Mucosa of gallbladder (tissue), 1 donor: Measurements from ENCODE around the gene VPS37C. TPM values are rescaled to one million over a fixed set of nuclear protein-coding genes. Genes with fewer than 3 reads are reported as not detected.

Source experiments
- DNase-seq: peaks from one replicate; pipeline ENCODE4 v3.0.0-alpha.2; 2020; ENCODE audit warnings: low spot score
- total RNA-seq: library from RNA; stranded (reverse); gene quantifications from one replicate; pipeline ENCODE4 v1.2.1, GENCODE V29; 2021
- donor health status: DM: no; HTN: no; CAD: no.

VPS37C gene
- total RNA-seq, 1 donor from 2014 or later, result 34.5 TPM

DNA sequence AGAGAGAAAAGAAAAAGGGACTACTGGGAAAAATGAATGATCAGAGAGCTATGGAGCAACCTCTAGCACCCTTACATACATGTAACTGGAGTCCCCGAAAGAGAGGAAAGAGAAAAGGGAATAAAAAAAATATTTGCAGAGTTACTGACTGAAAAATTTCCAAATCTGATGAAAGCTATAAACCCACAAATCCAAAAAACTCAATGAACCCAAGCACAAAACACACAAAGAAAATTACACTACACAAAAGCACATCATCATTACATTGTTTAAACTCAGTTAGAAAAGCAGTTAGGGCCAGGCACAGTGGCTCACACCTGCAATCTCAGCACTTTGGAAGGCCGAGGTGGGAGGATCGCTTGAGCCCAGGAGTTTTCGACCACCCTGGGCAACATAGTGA is 6.7 kb downstream of the VPS37C start:
- DNase-seq, result no peak

DNA sequence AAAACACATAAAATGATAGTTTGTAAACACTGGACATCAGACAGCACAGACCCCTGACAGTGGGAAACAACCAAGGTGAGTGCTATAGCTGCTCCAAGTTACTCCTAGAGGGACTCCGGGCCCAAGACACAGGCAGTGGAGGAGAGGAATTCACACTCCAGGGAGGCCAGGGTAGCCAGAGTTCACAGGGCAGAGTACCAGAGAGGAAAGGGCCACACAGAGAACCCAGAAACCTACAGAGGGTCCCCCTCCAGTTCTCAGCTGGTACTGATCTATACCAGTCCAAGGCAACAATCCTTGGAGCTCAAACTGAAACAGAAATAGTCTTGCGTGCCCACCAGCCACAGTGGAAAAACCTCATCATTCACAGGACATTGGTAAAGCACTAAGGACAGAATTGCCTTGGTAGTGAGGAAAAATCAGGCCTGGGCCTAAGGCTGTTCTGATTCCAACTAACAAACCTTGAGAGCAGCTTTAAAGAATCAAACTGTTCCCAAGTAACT is 7.6 kb downstream of the VPS37C start:
- no peak for DNase-seq

DNA sequence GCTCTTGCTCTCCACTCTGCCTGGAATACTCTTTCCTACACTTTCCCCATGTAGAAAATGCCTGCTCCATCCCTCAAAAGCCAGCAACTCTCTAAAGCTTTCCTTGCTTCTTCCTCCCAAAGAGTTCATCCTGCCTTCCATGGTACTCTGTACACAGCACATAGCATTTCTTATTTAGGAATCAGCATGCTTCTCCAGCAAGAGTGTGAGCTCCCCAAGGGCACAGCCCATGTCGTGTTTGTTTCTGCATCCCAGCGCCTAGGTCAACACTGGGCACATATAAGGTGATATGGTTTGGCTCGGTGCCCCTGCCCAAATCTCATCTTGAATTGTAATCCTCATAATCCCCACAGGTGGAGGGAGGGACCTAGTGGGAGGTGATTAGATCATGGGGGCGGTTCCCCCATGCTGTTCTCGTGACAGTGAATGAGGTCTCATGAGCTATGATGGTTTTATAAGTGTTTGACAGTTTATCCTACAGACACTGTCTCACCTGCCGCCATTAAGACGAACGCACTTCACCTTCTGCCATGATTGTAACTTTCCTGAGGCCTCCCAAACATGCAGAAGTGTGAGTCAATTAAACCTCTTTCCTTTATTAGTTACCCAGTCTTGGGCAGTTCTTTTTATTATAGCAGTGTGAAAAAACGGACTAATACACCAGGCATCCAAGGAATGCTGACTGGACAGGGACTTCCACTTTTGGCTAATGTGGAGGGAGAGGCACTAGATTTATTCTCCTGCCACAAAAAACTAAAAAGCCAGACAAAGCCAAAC is 8.2 kb downstream of the VPS37C start:
- DNase-seq, result no peak

DNA sequence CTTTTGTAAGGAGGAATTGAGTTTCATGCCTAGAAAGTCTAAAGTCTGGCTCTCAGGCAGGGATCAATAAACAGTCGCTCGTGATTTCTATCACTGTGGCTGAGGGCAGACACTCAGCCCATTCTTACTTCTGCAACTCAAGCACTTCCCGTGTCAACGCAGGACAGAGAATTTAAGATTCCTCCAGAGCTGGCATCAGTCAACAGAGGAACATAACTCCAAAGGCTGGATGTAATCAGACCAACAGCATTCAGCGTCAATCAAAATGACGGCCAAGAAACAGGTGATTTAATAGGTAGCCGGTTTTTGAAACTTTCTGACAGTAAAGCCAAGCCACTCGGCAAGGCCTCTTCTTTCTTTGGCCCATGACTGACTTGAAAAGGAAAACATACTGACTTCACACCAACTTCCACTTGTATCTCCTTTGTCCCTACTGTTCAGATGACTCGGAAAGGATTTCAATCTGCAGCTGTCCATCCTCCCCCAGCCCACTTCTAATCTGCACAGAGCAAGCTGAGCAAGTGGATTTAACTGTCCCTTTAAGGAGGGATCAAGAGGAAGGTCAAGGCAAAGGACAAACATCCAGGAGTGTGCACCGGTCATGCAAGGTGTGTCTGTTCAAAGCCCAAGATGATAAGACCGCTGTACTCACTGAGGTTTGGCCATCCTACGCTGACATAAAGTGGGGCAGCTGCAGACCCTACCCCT is 9.5 kb downstream of the VPS37C start:
- no peak for DNase-seq

DNA sequence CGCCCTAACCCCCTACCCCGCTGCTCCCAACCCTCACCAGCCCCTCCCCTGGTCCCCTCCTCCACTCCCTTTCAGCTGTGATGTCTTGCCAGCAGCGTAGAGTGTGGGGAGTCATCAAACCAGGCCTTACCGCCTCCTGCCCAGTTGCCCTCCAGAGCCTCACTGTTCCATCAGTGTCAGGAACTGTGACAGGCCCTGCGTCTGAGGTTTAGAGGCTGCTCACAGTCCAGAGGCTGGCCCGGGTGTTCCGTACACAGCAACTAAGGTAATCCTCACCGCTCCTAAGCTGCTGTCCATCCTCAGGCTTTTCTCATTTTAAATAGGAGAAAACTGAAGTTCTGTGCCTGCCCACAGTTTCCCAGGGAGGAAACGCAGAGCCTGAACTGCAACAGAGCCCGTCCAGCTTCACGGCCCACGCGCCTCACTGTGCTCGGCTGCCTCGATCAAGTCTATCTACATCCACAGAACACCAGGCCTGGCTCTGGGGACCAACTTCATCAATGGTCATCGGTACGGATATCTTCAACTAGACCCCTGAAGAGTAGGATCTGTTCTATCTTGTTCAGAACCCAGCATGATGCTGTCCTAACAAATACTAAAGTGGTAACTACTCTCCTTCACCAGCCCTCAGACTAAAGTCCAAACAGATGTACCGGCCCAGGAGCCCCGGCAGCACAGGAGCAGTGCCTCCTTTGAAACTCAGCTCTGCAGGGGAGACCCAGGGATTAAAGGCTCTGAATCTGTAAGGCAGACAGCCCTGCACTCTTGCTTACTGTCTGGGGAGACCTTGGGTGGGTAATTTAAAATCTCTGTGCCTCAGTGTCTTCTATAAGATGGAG is 10.3 kb downstream of the VPS37C start:
- DNase-seq, result no peak

DNA sequence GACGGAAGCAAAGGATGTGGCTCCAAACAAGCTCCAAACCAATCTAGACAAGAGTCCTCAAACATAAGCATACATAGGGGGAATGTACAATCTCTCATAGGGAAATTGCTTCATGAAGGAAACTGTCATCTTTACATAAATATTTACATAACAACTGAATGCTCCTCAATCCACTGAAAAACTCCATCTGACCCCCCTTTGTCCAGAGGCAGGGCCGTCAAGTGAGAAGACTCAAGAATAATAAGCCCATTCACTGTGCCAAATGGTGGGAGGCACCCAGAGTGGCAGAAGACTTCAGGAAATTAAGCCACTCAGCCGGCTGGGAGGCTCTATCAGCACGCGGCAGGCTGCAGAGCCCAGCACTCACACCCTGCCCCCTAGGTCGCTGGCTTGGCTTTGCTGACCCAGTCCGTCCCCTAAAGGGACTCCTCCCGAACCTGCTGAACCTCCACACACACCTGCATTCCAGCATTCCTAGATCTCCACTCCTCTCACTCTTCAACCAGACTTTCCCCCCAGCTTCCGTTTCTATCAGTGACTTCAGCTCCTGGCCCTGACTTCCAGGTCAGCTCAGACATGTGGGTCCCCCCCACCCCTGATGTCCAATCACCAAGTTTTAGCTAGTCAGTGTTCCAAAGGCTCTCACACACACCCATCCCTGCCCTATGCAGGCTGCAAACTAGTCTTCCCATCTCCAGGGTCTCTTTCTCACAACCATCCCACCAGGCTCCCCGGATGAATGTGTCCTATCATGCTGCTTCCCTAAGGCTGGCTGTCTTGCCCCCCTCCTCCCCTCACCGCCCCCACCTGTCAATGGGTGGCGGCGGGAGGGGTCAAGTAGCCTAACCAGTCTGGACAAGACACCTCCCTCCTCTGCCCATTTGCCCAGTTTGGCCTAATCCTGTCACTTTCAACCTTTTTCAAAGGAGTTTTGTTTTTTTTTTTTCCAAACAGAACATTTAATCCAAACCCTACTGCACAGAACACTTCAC is 11.3 kb downstream of the VPS37C start:
- no peak for DNase-seq

DNA sequence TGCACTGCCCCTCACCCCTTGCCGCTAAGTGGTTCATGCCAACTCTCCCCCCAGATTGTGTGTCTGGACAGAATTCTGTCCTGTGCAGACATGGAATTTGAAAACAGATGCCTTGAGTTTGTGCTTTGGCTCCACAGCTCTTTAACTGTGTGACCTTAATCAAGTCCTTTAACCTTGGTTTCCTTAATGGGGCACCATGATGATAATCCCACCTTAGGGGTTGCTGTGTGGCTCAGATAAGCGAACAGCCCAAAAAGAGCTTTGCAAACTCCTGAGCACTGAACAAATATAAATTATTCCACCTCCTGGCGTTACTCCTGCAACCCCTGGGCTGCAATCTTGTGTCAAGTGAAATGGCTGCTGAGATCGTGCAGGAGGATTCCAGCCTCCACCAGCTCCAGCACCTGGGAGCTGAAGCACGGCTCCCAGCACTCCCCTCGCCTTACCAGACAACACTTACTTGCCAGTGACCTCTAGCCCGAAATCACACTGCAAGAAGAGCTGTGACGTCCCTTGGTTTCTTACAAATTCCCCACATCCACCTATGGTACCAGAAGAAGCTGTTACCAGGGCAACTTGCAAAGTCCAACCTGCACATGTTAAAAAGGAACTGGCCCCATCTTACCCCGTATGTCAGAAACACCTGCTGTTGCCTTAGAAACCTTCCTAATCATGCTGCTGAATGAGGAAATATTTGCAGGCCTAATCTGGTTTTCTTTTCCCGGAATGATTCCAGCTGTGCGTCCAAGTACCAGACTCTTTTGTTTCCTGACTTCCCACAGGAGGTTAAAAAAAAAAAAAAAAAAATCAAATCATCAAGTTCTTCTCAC is 13.2 kb downstream of the VPS37C start:
- DNase-seq, result no peak

DNA sequence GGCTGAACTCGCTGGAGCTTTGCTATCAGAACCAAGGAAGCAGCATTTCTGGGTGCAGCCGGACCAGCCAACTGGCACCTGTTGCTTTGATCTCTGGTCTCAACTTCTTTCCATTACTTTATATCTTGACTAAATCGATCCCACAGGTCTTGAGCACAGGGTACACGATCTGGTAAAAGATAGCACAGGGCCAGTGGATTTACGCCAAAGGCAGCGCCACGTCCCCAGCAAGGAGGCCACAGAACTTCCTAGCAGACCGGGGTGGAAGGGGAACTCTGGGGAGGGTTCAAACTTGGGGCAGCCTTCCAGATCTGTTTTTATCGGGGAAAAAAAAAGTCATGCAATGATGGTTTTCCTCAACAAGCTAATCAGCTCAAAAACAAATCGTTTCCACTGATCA is 14.0 kb downstream of the VPS37C start:
- no peak for DNase-seq

DNA sequence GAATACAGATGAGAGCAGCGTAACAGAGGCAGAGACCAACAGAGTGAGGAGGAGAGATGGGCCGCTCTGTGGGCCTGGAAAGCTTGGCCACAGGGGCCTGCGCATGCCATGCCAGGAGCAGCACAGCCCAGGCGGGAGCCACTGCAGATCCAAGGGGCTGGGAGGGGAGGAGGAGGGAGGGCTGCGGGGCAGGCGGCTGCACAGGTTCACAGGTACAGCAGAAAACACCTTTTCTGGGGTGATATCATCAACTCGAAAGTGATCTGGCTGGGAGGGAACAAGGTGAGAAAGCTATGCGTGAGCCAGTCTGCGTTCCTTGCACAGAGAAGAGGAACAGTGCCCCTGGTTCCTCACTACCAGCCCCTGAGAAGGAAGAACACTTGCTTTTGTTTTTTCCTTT is 14.8 kb downstream of the VPS37C start:
- no peak for DNase-seq

DNA sequence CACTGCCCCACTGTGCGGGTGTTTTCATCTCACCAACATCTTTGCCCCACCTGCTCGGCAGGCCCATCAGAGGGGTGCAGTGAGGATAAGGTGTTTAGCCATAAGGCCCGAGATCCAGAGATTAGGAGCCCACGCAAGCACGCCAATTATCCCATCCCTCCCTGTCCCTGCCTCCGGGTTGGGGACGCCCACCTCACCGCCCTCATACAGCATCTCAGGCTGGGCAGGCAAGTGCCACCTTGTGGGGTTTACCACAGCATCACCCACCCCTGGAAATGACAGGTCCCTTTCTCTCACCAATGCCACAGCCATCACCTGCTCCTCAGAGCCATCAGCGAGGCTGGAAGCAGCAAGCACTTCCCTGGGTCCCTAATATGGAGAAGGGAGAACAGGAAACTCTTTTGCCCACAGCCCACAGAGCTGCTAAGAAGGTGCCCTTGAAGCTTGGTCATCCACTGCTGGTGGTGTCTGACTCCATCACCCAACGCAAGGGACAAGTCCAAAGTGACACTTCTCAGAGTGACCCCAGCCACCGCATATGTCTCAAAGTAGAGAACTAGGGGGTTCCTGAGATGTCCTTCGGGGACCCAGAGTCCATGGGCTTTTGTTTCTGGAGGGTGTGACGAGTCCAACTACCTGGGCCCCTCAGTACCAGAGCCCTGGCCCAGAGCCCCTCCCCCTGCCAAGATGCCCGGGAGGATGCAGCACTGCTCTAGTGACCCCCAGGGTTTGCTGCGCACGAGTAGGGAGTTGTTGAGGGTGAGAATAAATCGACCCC is 15.8 kb downstream of the VPS37C start:
- no peak for DNase-seq

DNA sequence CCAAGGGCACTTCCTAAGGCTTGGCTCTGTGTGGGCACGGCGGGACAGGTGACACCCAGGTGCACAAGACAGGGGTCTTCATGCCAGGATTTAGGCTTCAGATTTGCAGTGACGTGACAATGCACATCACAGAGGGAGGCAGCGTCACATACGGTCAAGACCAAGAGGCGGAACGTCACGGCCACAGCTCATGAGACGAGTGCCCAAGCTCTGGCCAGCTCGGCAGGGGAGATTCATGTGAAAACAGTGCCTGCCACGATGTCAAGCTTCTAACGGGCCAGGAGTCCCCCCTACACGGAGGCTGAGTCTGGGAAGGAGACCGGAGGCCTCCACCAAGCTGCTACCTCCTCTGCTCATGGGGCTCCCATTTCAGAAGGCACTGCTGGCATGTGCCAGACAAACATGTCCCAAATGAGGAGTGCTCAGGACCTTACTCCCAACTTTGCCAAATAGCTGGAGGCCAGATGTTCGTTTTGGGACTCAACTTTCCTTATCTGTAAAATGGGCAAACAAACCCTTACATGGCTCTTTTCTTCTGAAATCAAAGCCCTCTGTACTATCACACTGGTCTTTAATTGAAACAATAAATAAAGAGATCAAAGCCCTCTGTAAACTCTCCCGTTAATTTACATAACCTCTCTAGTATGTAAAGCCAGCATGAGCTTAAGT is 16.6 kb downstream of the VPS37C start:
- no peak for DNase-seq

DNA sequence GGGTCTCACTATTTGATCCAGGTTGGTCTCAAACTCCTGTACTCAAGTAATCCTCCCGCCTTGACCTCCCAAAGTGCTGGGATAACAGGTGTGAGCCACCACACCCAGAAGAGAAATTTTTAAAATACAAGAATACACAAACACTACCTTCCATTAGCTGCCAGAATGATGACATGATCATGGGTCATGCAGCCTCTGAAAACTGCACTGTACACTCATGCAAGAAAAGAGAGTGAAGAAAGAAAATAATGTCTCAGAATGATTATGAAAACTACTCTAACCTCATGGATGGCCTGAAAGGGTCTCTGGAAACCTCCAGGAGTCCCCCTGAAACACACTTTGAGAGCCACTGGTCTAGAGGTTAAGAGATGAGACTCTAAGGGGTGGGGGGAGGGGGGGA is 18.8 kb downstream of the VPS37C start:
- no peak for DNase-seq

DNA sequence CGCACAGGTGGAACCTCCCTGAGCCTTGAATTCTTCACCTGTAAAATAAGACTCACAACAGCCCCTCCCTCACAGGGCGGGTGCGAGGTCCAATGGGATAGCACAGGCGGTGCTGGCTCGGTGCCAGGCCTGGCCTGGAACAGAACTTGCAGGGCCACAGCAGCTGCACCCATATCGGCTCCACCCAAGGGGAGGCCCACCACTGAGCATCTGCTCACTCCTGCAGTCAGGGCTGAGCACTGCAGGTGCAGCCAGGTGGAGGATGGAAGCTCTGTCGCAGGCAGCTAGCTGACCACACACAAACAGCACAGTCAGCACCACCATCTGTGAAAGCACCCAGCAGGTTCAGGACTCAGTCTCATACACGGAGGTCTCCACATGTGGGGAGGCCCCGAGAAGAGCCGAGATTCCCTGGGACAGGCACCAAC is 19.6 kb downstream of the VPS37C start:
- peak; percentile 61 for DNase-seq

DNA sequence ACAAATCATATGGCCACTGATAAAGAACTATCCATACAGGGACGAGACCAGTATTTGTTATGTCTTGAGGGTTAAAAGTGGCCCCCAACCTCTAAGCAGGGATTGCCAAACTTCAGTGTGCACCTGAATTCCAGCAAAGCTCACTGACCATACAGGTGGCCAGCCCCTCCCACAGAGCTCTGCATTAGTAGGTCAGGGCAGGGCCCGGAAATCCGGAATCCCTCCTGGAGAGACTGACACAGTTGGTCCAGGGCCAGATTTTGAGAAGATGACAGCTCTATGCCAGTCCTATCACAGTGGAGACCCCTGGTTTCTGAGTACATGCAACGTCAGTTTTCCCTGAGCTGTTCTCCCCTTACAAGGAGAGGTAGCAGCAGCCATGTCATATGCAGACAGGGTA is 20.8 kb downstream of the VPS37C start:
- no peak for DNase-seq

DNA sequence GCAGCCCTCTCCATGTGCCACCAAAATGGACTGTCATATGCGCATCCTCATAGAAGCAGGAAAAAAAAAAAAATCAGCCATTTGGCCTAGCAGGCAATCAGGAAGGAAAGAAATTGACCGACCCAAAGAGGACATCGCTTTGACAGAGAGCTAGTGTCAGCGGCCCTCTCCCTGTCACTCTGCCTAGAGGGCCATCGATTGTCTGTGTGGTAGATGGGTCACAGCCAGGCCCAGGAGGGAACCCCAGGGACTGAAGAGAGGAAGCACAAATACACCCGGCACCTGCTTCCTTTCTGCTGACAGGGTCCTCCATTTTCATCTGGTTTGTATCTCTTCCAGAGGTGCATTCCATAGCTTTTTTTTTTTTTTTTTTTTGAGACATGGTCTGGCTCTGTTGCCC is 21.8 kb downstream of the VPS37C start:
- no peak for DNase-seq

DNA sequence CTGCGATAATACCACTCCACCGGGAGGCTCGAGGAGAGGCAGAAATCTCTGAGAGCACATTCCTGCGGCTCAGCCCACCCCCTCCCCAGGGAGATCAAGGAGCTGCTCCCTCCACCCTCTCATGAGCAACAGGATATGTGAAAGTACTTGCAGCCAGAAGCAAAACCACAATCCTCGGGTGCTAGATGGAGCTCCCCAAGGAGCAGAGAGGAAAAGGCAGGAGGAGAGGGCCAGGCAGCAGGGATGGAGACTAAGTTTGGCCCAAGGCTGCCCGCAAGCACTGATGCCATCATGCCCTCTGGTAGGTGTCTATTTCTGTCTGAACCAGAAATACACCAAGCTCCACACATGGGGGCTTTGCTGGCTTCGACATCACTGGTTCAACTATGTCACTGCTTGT is 22.3 kb downstream of the VPS37C start:
- DNase-seq, result no peak

DNA sequence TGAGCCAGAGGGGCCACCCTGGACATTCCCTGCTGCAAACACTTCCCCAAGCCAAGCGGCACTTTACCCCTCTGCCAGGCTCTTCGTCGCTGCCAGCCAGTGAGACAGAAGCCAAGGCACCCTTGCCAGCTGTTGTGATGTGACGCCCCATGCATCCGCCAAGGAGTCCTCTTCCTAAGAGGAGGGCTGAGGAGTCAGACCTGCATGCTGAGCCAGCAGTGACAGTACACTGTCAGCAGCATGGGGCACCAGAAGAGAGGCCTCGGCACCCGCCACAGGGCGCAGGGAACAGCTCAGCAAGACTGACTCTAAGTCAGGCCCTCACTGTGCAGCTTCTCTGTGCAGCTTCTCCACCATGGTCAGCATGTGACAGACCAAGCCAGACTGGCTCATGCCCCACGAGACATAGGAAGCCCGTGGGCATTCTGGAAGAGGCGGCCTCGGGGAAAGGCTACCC is 26.4 kb downstream of the VPS37C start:
- no peak for DNase-seq

DNA sequence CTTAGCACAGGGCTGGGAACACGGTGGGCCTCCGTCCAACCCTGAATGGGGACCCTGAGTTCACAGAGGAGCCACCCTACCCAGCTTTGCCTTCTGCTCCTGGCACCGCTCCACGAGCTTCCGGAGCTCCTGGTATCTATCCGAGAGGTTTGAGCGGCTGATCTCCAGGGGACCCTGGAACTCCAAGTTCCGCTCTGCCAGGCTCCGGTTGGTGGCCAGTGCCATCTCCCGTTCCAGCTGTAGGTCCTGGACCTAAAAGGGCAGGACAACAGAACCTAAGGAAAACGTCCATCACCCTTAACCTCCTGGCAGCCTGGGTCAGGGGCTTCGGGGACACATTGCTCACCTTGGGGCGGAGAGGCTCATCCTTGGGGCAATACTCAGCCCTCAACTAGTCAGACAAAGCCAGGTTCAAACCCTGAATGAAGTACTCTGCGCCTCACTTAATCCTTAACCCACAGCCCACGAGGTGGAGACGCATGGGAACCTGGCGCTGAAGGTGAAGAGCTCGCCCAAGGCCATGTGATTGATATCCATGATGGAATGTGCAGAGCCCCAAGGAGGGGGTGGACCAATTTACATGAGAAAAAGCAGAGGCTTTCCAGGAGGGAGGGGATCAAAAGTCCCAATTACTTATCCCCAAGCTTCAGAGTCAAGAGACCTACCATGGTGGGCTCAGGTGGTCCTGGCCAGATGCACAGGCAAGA is 27.1 kb downstream of the VPS37C start:
- DNase-seq, result no peak
